Stimulated activated CD8-positive, alpha-beta memory T cell treated with anti-CD3 and anti-CD28 coated beads, Interleukin-15, amount 100 ng/mL, for 24 hours (primary cell): ENCODE data around the gene PDGFRA.

ENCODE experiments used
- DNase-seq: peaks from one replicate; pipeline ENCODE4 v3.0.0-alpha.2; 2020; ENCODE audit warnings: low read depth

The PDGFRA gene

DNA sequence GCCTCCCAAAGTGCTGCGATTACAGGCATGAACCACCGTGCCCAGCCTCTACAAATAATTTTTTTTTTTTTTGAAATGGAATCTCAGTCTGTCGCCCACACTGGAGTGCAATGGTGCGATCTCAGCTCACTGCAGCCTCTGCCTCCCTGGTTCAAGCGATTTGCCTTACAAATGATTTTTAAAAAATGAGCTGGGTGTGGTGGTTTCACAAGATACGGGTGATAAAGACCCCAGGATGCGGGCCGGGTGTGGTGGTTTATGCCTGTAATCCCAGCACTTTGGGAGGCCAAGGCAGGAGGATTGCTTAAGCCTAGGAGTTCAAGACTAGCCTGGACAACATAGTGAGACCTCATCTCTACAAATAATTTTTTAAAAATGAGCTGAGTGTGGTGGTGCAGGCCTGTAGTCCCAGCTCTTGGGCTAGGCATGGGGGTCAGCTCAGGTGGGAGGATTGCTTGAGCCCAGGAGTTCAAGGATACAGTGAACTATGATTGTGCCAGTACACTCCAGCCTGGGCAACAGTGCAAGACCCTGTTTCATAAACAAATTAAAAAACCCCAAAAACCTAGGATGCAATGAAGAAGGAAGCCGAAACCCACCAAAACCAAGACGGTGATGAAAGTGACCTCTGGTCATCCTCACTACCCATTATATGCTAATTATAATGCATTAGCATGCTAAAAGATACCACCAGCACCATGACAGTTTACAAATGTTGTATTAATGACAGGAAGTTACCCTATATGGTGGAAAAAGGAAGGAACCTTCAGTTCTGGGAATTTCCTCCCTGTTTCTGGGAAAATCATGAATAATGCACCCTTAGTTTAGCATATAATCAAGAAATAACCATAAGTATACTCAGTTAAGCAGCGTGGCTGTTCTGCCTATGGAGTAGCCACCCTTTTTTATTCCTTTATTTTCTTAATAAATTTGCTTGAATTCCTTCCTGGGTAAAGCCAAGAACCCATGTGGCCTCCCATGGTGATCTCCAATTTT lies 27.7 kb downstream of the PDGFRA start:
- no peak for DNase-seq

DNA sequence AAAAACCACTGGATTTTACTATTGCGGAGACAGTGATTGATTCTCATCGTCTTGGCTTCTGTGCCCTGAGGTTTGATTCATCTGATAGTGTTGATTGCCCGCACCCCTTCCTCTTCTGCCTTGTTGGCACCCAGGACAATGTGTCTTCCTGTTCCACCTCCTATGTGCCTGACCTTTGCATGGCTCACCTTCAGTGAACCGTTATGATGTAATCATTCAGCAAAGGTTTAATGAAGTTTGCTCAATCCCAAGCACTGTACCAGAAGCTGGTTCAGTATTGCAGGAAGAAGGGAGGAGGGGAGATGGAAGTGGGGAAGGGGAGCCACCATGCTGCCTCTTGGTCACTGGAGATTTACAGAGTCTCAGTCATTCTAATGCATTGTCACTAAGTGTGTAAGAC lies 36.3 kb downstream of the PDGFRA start:
- no peak for DNase-seq

DNA sequence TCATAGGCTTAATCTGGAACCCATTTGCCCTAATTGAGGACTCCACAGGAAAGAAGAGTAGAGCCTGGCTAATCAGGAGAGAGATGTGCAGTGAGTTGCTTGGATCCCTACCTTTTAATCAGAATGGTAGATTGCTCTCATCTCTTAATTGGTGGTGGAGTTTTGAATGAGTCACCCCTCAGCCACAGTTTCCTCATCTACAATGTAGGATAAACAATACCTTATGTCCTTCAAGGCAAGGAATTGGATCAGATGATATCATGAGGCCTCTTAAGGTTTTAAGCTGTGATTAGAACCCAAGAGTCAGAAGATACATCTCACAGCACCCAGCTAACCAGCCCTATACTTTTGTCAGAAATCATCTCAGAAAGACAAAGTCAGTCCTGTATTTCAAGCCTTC lies 39.1 kb downstream of the PDGFRA start:
- DNase-seq = no peak

DNA sequence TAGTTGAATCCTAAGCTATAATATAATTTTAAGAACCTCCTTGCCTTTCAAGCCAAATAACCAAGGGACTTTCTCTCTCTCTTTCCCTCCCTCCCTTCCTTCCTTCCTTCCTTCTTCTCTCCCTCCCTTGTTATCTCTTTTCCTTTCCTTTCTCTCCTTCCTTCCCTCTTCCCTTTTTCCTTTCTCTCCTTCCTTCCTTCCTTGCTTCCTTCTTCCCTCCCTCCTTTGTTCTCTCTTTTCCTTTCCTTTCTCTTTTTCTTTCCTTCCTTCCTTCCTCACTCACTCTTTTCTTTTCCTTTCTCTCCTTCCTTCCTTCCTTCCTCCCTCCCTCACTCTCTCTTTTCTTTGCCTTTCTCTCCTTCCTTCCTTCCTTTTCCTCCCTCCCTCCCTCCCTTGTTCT lies 42.4 kb downstream of the PDGFRA start:
- no peak for DNase-seq

DNA sequence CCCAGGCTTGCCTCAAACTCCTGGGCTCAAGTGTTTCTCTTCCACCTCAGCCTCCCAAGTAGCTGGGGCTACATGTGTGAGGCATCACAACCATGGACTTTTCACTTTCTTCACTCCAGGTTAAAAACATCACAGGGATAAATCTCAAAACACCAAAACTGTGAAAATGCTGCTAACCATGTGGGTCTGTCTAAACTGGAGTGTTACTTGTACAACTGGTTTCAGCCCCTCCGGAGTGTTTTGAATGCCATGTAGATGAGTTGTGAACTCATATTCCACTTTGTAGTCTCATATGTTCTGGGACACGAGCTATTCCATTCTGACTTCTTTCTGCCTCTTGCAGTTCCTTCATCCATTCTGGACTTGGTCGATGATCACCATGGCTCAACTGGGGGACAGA lies 43.0 kb downstream of the PDGFRA start:
- no peak for DNase-seq

DNA sequence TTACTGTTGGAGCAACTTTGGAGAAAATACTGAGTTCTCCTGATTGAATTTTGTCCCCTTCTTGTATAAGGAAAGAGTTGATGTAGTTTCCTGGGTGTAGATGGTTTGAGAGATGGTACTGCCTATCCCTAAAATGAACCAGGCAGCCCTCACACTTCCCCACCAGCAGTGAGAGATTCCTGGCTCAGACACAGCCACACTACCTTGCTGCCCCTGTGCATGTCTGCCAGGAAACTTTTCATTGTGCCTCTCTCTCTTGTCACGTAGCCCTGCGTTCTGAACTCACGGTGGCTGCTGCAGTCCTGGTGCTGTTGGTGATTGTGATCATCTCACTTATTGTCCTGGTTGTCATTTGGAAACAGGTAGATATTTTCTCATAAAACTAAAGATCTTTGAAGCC lies 45.2 kb downstream of the PDGFRA start:
- DNase-seq = no peak

DNA sequence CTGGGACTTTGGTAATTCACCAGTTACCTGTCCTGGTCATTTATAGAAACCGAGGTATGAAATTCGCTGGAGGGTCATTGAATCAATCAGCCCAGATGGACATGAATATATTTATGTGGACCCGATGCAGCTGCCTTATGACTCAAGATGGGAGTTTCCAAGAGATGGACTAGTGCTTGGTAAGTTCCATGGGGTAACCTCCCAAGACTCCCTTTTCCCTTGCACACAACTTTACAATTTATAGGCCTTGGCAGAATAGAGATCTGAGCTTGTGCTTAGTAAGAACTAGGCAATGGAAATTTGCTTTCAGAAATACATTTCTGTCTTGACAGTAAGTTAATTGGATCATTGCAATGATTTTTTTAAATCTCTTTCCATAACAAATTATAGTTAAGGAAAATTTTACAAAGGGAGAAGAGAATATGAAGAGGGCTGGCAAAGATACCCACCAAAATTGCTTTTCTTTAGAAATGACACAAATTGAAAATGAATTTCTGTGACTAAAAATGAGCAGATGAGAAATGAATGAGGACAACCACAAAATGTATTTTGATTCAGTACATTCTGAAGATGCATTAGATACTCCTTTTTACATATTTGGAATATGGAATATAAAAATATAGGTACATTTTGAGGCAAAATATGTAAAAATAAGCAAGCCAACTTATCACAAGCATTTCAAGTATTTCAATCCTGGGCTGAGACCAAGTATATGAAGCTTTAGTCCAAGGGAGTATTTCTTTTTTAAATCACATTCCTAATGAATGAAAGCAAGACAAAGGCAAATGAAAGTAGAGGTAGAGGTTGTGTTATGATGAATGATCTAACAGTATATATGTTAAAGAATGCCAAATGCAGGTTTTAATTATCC lies 45.9 kb downstream of the PDGFRA start:
- DNase-seq = no peak

DNA sequence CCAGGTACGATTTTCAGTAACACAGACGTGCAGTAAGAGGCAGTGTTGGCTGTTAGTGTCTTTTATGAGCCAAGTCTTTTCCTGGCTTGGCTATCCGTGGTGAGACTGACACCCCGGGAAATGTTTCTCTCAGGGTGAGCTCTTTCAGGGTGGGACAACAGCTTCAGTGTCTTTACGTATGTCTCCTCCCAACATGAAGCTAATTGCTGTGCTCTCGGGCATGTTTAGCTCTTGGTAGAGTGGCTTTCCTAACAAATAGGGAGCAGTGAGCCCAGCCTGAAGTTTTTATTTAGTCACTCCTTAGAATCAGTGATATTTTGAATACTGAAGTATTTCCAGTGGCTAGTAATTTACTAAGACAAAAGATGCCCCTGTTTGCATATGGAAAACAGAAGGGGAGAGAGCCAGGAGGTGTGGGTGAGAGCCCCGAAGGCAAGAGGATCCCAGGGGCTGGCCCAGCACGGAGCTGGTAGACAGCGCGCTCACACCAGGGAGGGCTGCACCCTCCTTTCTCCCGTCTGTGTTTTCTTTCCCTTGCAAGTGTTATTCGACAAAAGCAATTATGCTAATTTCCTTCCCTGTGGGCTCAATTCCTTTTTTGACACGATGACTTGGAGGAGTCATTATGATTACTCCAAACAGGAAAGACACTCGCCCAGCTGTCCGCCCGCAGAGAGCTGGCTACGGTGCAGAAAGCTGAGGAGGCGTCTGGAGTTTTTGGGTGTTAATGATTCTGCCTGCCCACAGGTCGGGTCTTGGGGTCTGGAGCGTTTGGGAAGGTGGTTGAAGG lies 47.7 kb downstream of the PDGFRA start:
- DNase-seq = no peak

DNA sequence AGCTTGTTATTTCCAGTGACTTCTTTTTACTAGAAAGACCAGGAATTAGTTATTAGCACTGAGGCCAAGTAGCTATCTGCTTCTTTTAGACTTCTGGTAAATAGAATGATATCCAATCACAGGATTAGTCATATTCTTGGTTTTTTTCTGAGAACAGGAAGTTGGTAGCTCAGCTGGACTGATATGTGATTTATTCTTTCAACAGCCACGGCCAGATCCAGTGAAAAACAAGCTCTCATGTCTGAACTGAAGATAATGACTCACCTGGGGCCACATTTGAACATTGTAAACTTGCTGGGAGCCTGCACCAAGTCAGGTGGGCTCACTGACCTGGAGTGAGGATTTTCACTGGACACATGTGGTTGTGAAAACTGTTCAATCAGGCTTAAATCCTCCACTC lies 48.6 kb downstream of the PDGFRA start:
- DNase-seq = no peak

DNA sequence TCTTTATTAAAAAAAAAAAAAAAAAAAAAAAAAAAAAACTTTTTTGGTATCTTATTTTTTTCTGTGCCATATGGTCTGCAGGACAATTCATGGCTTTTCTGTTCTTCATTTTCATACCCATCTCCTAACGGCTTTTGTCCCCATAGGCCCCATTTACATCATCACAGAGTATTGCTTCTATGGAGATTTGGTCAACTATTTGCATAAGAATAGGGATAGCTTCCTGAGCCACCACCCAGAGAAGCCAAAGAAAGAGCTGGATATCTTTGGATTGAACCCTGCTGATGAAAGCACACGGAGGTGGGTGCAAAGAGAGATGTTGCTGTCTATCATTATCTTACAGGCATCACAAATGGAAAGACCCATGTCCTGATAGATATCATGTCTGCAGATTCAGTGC lies 49.1 kb downstream of the PDGFRA start:
- DNase-seq = no peak

DNA sequence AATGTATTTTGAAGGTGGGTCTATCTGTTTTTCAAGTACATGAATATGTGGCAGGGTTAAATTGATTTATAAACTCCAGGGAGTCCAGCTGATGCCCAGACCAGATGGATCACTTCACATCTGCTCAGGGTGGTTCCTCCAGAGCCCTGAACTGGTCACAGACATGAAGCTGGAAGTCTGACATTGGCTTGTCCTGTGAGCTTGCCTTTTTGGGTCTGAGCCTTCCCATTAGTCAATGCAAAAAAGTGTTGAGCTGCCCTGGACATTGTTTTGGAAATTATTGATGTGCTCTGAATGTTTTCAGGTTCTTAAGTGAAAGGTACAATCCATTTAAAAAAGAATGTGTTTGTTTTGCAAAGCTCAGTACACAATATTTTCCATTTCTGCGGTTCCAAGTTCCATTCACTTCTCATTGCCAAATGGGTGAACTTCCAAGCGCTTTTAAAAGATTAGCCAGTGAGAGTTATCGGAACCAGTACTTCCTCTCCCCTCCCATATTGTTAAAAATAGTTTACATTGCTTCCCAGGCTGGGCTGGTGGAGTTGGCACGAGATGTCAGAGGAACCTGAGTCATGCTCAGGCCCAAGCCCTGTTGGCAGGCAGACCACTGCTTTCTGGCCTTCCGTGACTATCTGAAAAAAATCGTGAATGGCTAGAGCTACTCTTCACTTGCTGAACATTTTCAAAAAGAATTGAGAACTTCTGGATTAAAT lies 52.1 kb downstream of the PDGFRA start:
- no peak for DNase-seq

DNA sequence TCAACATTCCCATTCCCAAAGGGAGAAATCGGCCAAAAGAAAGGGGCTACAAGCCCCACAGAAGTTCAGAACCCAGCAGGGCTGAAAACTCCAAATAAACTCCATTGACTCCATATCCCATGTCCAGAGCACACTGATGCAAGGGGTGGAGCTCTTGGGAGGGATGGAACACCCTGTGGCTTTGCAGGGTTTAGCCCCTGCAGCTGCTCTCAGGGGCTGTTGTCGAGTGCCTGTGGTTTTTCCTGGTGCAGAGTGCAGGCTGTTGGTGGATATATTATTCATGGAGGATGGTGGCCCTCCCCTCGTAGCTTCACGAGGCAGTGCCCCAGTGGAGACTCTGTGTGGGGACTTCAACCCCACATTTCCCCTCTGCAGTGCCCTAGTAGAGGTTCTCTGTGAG lies 53.7 kb downstream of the PDGFRA start:
- DNase-seq = no peak

DNA sequence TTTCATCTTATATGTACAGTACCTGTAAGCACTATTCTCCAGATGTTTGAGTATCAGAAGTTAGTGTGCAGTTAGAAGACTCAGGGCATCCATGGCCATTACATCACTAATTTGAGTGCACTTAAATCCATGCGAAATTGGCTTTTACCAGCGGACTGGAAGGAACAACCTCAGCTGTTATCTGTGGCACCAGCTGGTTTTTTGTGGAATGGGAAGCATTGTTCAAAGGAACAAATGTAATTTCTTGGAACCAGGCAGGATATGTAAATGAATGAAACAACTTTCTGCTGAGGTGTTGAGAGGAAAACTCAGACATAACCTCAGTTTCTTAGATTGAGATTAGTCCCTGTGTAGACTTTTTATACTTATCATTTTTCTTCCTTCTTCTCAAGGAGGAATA lies 60.2 kb downstream of the PDGFRA start:
- no peak for DNase-seq

DNA sequence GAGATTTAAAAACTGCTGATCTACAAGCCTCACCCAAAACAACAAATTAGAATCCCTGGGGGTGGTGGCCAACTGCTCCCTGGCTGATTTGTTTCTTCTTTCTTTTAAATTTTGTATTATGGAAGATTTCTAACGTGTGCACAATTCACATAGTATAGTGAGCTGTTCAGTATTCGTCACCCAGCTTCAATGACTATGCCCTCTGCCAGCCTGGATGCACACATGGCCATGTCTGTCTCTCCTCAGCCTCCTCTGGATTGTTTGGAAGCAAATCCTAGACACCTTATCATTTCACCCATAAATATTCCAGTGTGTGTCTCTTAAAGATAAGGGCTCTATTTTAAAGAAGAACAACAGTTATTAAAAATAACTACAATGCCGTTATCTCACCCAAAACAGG lies 61.9 kb downstream of the PDGFRA start:
- DNase-seq = no peak

DNA sequence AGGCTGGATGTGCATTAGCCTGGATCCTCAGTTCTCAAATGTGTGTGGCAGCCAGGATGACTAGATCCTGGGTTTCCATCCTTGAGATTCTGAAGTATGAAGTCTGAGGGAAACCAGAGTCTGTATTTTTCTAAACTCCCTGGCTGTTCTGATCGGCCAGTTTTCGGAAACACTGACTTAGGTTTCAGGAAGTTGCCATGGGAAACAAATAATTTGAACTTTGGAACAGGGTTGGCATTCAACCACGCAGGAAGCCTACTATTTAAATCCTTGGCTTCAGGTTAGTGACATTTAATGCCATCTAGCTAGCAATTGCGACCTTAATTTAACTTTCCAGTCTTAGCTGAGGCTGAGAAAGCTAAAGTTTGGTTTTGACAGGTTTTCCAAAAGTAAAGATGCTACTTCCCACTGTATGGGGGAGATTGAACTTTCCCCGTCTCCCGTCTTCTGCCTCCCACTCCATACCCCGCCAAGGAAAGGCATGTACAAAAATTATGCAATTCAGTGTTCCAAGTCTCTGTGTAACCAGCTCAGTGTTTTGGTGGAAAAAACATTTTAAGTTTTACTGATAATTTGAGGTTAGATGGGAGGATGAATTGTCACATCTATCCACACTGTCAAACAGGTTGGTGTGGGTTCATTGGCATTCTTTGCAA lies 67.6 kb downstream of the PDGFRA start:
- DNase-seq = no peak

DNA sequence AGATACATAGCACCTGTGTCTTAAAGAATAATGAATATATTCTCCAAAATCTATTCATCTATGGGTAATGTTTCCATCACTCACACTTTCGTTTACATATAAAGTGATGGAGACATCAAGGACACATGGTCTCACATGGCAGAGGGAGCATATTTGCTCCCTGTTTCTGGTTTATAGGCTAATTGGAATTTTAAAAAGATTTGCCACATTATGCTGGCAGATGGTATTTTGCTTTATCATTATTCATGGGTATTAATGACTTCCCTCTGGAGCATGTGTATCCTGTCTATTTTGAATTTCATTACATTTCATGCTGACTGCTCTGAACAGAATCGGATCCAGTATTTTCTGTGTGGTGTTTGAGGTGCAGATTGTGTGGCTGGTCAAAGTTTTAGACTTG lies 79.0 kb downstream of the PDGFRA start:
- no peak for DNase-seq

DNA sequence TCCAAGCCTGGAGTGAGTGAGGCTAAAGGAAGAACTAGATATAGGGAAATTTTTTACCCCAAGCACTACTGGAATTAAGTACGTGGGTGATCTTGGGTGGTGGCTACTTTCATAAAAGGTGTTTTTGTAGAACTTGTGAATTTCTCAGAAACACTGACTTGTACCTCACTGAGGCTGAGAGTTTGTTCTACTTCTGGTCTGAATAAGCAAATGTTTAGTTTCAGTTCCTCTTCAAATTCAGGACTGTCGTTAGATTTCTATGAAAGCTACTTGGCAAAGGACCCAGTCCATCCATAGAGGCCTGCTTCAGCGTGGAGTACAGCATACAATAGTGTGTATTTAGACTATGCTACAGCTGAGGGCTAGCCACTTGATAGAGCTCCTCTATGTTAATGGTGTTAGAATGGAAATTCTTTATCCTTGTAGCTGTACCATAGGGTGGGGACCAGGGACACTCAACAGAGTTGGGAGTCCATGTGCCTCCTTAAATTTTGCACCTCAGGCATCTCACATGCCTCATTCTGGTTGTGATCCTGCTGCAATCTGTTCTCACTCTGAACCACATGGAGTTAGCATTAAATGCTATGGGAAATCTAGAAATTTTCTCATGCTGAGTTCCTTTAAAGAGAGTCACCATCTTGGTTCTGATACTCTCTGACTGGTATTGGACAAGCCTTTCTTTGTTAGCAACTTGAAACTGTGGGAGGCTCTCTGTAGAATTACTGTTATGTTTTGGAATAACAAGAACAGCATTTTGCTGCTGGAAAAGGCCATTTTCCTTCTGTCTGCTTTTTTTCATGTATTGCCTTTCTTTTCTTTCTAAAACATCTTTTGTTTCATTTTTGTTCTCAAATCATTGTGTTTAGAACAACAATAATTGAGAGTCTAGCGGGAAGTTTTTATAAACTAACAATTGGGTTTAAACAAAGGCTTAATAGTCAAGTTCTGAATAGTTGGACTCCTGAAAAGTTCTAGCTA lies 86.8 kb downstream of the PDGFRA start:
- no peak for DNase-seq

DNA sequence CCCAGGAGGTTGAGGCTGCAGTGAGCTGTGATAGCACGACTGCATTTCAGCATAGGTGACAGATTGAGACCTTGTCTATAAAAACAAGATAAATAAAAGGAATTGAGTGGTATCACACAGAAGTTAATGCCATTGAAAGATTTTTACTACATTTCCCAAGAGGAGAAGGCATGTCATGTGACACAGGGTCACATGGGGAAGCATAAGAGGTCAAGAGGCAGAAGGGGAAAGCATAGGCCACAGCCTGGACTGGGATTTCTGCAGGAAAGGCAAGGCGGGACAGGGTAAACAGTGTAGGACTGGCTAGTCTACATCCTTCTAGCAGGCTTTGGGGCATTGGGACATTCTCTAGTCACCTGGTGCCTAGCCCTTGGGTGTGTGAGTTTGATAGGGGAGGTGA lies 88.6 kb downstream of the PDGFRA start:
- DNase-seq = no peak

DNA sequence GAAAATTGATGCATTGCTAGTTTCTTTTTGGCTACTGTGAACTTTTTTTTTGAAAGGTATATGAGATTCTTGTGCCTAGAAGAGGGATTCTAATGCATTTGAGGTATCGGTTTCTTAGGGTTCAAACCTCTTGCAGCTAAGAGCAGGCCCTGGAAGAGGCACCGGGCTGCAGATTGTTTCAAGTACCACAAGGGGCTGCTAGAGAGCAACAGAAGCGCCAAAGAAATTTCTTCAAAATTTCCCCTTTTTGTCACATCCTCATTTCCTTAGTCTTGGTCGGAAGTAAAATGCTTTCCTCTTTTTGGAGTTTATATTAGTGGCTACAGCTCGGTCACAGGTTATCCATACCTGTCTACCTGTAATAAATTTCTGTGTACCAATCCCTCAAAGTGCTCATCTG lies 89.8 kb downstream of the PDGFRA start:
- DNase-seq = no peak
